H1 (cell line): ENCODE measurements around the gene CEP70. TPM values are rescaled to one million over a fixed set of nuclear protein-coding genes. Genes with fewer than 3 reads are reported as not detected.

Experiments
- CTCF ChIA-PET: fragments of 300-600 bp; sonication (Branson Sonifier 250); formaldehyde crosslinking; loops from one replicate; lab custom pipeline; 2021; ENCODE audit not compliant: partially characterized antibody; lab: Charles Lee
- POLR2A ChIA-PET: fragments of 300-600 bp; sonication (Branson Sonifier 250); formaldehyde crosslinking; loops from one replicate; lab custom pipeline; 2021; ENCODE audit warnings: inconsistent platforms; ENCODE audit not compliant: partially characterized antibody; lab: Charles Lee
- DNase-seq, 2 experiments: peaks; one replicate each; pipeline versions ENCODE4 v3.0.0 to v3.0.0-alpha.2; 2010 to 2022; ENCODE audit warnings: low spot score in 2 of 2, low read depth in 1 of 2, mixed read lengths in 1 of 2
- FAIRE-seq: peaks from 2 replicates; lab custom pipeline; 2011; peaks lifted over from hg19 to GRCh38; lab: Jason Lieb, UNC
- H2AFZ ChIP-seq: 2 replicates; pipeline ENCODE4 v1.8.1; 2012; ENCODE audit warnings: low read length, inconsistent platforms
- H2AK5ac ChIP-seq: 2 replicates; pipeline ENCODE4 v1.6.1; 2013; ENCODE audit warnings: low read depth, low read length
- H2BK120ac ChIP-seq: replicated peaks from 2 replicates; pipeline ENCODE3; 2013; ENCODE audit warnings: low read depth, low read length, inconsistent platforms
- H2BK12ac ChIP-seq: 2 replicates; pipeline ENCODE4 v1.6.1; 2013; ENCODE audit warnings: low read depth, low read length
- H2BK15ac ChIP-seq: 2 replicates; pipeline ENCODE4 v1.6.1; 2013; ENCODE audit warnings: low read length
- H2BK20ac ChIP-seq: 2 replicates; pipeline ENCODE4 v1.6.1; 2013; ENCODE audit warnings: low read length
- H2BK5ac ChIP-seq: 2 replicates; pipeline ENCODE4 v1.6.1; 2013; ENCODE audit warnings: low read depth, low read length
- H3K14ac ChIP-seq: 2 replicates; pipeline ENCODE4 v1.6.1; 2013; ENCODE audit warnings: inconsistent platforms; ENCODE audit not compliant: insufficient read length
- H3K18ac ChIP-seq: 2 replicates; pipeline ENCODE4 v1.6.1; 2013; ENCODE audit warnings: low read length; ENCODE audit errors: extremely low read depth
- H3K23ac ChIP-seq: 2 replicates; pipeline ENCODE4 v1.6.1; 2013; ENCODE audit warnings: inconsistent platforms; ENCODE audit not compliant: insufficient read length
- H3K23me2 ChIP-seq: 2 replicates; pipeline ENCODE4 v1.6.1; 2013; ENCODE audit warnings: low read depth, low read length
- H3K27ac ChIP-seq: 2 replicates; pipeline ENCODE4 v1.6.1; 2011; ENCODE audit warnings: low read depth, low read length, inconsistent platforms
- H3K27me3 ChIP-seq, 4 experiments: replicated peaks in 1 of 4; 1 replicate in 1 of 4; 2 replicates in 3 of 4; pipeline versions ENCODE4 v1.6.1 to v1.8.1; 2011 to 2013; ENCODE audit warnings: low read length in 3 of 4, mild to moderate bottlenecking in 3 of 4, inconsistent platforms in 2 of 4, mixed read lengths in 2 of 4, moderate library complexity in 1 of 4; ENCODE audit not compliant: control insufficient read depth in 3 of 4, insufficient read depth in 3 of 4; ENCODE audit errors: extremely low read depth in 1 of 4
- H3K36me3 ChIP-seq, 4 experiments: 2 replicates each; pipeline versions ENCODE4 v1.6.1 to v1.8.1; 2011 to 2013; ENCODE audit warnings: mild to moderate bottlenecking in 4 of 4, low read length in 3 of 4, moderate library complexity in 2 of 4, control low read depth in 1 of 4, inconsistent platforms in 1 of 4; ENCODE audit not compliant: insufficient read depth in 4 of 4, control insufficient read depth in 2 of 4
- H3K4ac ChIP-seq: replicated peaks from 2 replicates; pipeline ENCODE3; 2013; ENCODE audit warnings: low read length, low read depth, mixed read lengths, inconsistent platforms; ENCODE audit not compliant: insufficient read length
- H3K4me1 ChIP-seq, 4 experiments: replicated peaks in 1 of 4; 1 replicate in 1 of 4; 2 replicates in 3 of 4; pipeline versions ENCODE4 v1.6.1 to v1.8.1; 2011 to 2013; ENCODE audit warnings: low read length in 3 of 4, inconsistent platforms in 2 of 4, mixed read lengths in 1 of 4; ENCODE audit not compliant: insufficient read depth in 4 of 4, control insufficient read depth in 3 of 4
- H3K4me2 ChIP-seq, 2 experiments: 2 replicates each; pipeline versions ENCODE4 v1.6.1 to v1.8.1; 2011 to 2013; ENCODE audit warnings: low read depth in 2 of 2, low read length in 2 of 2, control low read depth in 1 of 2, inconsistent platforms in 1 of 2, mild to moderate bottlenecking in 1 of 2; ENCODE audit not compliant: insufficient read depth in 1 of 2
- H3K4me3 ChIP-seq, 4 experiments: fragments of 200-600, 300-600 bp in 1 of 4; sonication (generic), shearing (Covaris generic), sonication (Bioruptor Twin) in 1 of 4; 2 replicates each; pipeline versions ENCODE4 v1.5.1 to v1.8.1; 2011 to 2016; ENCODE audit warnings: low read length in 4 of 4, low read depth in 3 of 4, control low read depth in 2 of 4, inconsistent platforms in 2 of 4, mild to moderate bottlenecking in 2 of 4, mixed read lengths in 1 of 4, moderate library complexity in 1 of 4; ENCODE audit not compliant: insufficient read depth in 2 of 4; ENCODE audit errors: extremely low read depth in 1 of 4
- H3K56ac ChIP-seq: replicated peaks from 2 replicates; pipeline ENCODE3; 2013; ENCODE audit warnings: low read depth, mild to moderate bottlenecking, mixed read lengths, low read length, inconsistent platforms; ENCODE audit not compliant: insufficient read length
- H3K79me1 ChIP-seq: 2 replicates; pipeline ENCODE4 v1.6.1; 2013; ENCODE audit warnings: low read depth, low read length, control low read depth
- H3K79me2 ChIP-seq, 2 experiments: 2 replicates each; pipeline versions ENCODE4 v1.6.1 to v1.8.1; 2012 to 2013; ENCODE audit warnings: low read length in 2 of 2, mild to moderate bottlenecking in 2 of 2, inconsistent platforms in 1 of 2; ENCODE audit not compliant: insufficient read depth in 2 of 2, control insufficient read depth in 1 of 2
- H3K9ac ChIP-seq, 4 experiments: replicated peaks in 1 of 4; 1 replicate in 1 of 4; 2 replicates in 3 of 4; pipeline versions ENCODE4 v1.6.1 to v1.8.1; 2011 to 2013; ENCODE audit warnings: low read depth in 3 of 4, low read length in 3 of 4, control low read depth in 2 of 4, mild to moderate bottlenecking in 2 of 4, moderate library complexity in 2 of 4, inconsistent platforms in 1 of 4; ENCODE audit errors: extremely low read depth in 1 of 4
- H3K9me3 ChIP-seq, 2 experiments: 2 replicates each; pipeline versions ENCODE4 v1.6.1 to v1.8.1; 2012 to 2013; ENCODE audit warnings: mild to moderate bottlenecking in 2 of 2, moderate library complexity in 2 of 2, control low read depth in 1 of 2, inconsistent platforms in 1 of 2, low read depth in 1 of 2, low read length in 1 of 2, mixed read lengths in 1 of 2; ENCODE audit not compliant: insufficient read depth in 2 of 2
- H4K20me1 ChIP-seq, 2 experiments: replicated peaks in 1 of 2; 2 replicates each; pipeline versions ENCODE3 to v1.8.1; 2011 to 2013; ENCODE audit warnings: inconsistent platforms in 2 of 2, low read length in 2 of 2, mild to moderate bottlenecking in 1 of 2; ENCODE audit not compliant: insufficient read depth in 2 of 2, control insufficient read depth in 1 of 2
- H4K5ac ChIP-seq: 2 replicates; pipeline ENCODE4 v1.6.1; 2013; ENCODE audit warnings: low read length, low read depth, mixed read lengths, inconsistent platforms; ENCODE audit not compliant: insufficient read length
- H4K8ac ChIP-seq: 2 replicates; pipeline ENCODE4 v1.8.0; 2013; ENCODE audit warnings: mild to moderate bottlenecking, moderate library complexity, low read length, inconsistent platforms; ENCODE audit not compliant: insufficient read depth; ENCODE audit errors: extremely low read depth
- H4K91ac ChIP-seq: replicated peaks from 2 replicates; pipeline ENCODE3; 2013; ENCODE audit warnings: low read length, mixed read lengths, inconsistent platforms; ENCODE audit not compliant: insufficient read length
- CHD1 ChIP-seq: IDR thresholded peaks from 2 replicates; pipeline ENCODE4 v1.6.1; 2012; ENCODE audit warnings: low read depth, low read length, improper control_type of control experiment
- GABPA ChIP-seq: IDR thresholded peaks from 2 replicates; pipeline ENCODE4 v1.6.1; 2011; ENCODE audit warnings: mild to moderate bottlenecking, low read length, moderate library complexity, borderline replicate concordance; ENCODE audit not compliant: insufficient read depth
- KDM5A ChIP-seq: fragments of 200-600 bp; IDR thresholded peaks from 2 replicates; pipeline ENCODE4 v1.7.1; 2012; ENCODE audit warnings: mild to moderate bottlenecking, low read length, inconsistent platforms, mixed read lengths
- NANOG ChIP-seq: IDR thresholded peaks from 2 replicates; pipeline ENCODE4 v1.6.1; 2011; ENCODE audit warnings: low read length, low read depth, mild to moderate bottlenecking, inconsistent platforms; ENCODE audit not compliant: insufficient read depth, poor library complexity, severe bottlenecking
- SIN3A ChIP-seq, 2 experiments: IDR thresholded peaks in 1 of 2; conservative IDR thresholded peaks in 1 of 2; 2 replicates each; pipeline ENCODE4 v1.6.1; 2011 to 2012; ENCODE audit warnings: low read length in 2 of 2, improper control_type of control experiment in 1 of 2, low read depth in 1 of 2, mild to moderate bottlenecking in 1 of 2
- SRF ChIP-seq: IDR thresholded peaks from 2 replicates; pipeline ENCODE4 v1.6.1; 2011; ENCODE audit warnings: mild to moderate bottlenecking, low read depth, low read length, moderate library complexity
- ZNF274 ChIP-seq: IDR thresholded peaks from 2 replicates; pipeline ENCODE4 v1.7.0; 2012; ENCODE audit warnings: low read length, borderline replicate concordance; ENCODE audit errors: extremely low read depth
- WGBS, 2 experiments: shearing (Covaris generic) in 1 of 2; methylation state at CpG; one replicate each; pipeline versions ENCODE4 v1.1.6 to v1.1.7; 2013 to 2015; ENCODE audit warnings: low lambda C conversion rate in 2 of 2, mixed read lengths in 2 of 2, inconsistent platforms in 1 of 2, low coverage in 1 of 2, missing lambda C conversion rate in 1 of 2; ENCODE audit not compliant: insufficient replicate concordance in 2 of 2, insufficient coverage in 1 of 2, insufficient read length in 1 of 2; ENCODE audit errors: extremely low coverage in 1 of 2, missing lambda C conversion rate in 1 of 2; 5-methylcytosine and 5-hydroxymethylcytosine counted together
- polyA plus RNA-seq, 7 experiments: library from polyadenylated mRNA; depleted of rRNA in 3 of 7; stranded (reverse) in 5 of 7; unstranded in 2 of 7; fragments of >200 nt in 5 of 7; fragments of 200-250 nt in 2 of 7; gene quantifications; 1 replicate in 5 of 7; 2 replicates in 1 of 7; 4 replicates in 1 of 7; pipeline versions ENCODE4 v1.2.1 to v1.2.3, GENCODE V29; 2011 to 2013; ENCODE audit warnings: missing spikeins in 2 of 7, mixed read lengths in 2 of 7
- total RNA-seq: library from RNA; stranded (reverse); fragmentation: NEBNext Ultra II Directional; extraction: Animal tissue kit (Norgen Biotek cat#: 25700); gene quantifications from 2 replicates; pipeline ENCODE4 v1.2.1, GENCODE V29; 2021
- TF ChIP-seq, protein P1 (sequence below): IDR thresholded peaks from 2 replicates; pipeline ENCODE4 v1.6.1; 2011; ENCODE audit warnings: low read depth, mild to moderate bottlenecking, low read length; ENCODE audit not compliant: insufficient read depth
- TF ChIP-seq, protein P2 (sequence below): IDR thresholded peaks from 2 replicates; pipeline ENCODE4 v1.6.1; 2011; ENCODE audit warnings: low read length, improper control_type of control experiment

Gene CEP70
- total and polyA plus RNA-seq, 2 of the 8 experiments (the other 6 are each of a cell fraction or from before 2014, with no cell fraction given) = 3.9 to 26.2 TPM

DNA sequence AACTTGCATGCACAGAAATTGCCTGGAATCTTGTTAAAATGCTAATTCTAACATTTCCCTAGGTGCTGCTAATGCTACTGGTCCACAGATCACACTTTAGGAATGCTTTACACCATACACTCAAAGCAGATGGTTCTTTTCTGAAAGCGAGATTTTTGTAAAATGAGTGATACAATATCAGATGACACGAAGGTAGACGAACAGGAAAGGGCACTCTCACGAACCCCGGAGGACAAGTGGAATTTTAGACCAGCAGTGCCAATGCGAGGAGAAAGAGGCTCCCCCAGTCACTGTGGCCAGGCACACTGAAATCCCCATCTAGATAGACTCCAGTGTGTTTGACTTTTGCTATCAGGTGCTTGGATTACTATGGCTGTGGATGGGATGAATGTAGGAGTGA lies 35.5 kb upstream of the CEP70 start:
- no peak overlapping the region for H4K91ac ChIP-seq
- H3K27me3 ChIP-seq = no peaks in the 10 kb centered on the region
- no peaks in the 10 kb centered on the region for H3K79me2 ChIP-seq
- no peak overlapping the region for H3K14ac ChIP-seq
- TF ChIP-seq, protein P1, sequence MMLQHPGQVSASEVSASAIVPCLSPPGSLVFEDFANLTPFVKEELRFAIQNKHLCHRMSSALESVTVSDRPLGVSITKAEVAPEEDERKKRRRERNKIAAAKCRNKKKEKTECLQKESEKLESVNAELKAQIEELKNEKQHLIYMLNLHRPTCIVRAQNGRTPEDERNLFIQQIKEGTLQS = no peak
- no peak for TF ChIP-seq KDM5A
- TF ChIP-seq ZNF274 = no peak
- no peak for TF ChIP-seq SIN3A (conservative IDR thresholded peaks at IDR 0.05 in 1 of 2, IDR thresholded peaks at IDR 0.05 in 1 of 2; ENCODE audit: low read depth in 1 of 2, low read length in 2 of 2)
- no peak for TF ChIP-seq NANOG
- TF ChIP-seq GABPA = no peak
- TF ChIP-seq CHD1 = no peak
- TF ChIP-seq SRF = no peak
- TF ChIP-seq, protein P2, sequence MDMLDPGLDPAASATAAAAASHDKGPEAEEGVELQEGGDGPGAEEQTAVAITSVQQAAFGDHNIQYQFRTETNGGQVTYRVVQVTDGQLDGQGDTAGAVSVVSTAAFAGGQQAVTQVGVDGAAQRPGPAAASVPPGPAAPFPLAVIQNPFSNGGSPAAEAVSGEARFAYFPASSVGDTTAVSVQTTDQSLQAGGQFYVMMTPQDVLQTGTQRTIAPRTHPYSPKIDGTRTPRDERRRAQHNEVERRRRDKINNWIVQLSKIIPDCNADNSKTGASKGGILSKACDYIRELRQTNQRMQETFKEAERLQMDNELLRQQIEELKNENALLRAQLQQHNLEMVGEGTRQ = no peak
- H3K18ac ChIP-seq = no peak overlapping the region
- H3K56ac ChIP-seq = no peak overlapping the region
- H2AFZ ChIP-seq = no peak overlapping the region
- CTCF ChIA-PET = no interaction called here
- POLR2A ChIA-PET = no interaction called here
- H2BK12ac ChIP-seq = no peak overlapping the region
- no peaks in the 10 kb centered on the region for H3K9me3 ChIP-seq
- no peak overlapping the region for H2BK20ac ChIP-seq
- H3K79me1 ChIP-seq = no peaks in the 10 kb centered on the region
- 0 out of 2 replicates have a peak overlapping the region, but pooled peaks have one; percentile 4 for H3K27ac ChIP-seq
- no peak for FAIRE-seq
- no peak overlapping the region for H2BK5ac ChIP-seq
- H3K36me3 ChIP-seq = no peaks in the 10 kb centered on the region
- H2BK120ac ChIP-seq = no peak overlapping the region
- H2AK5ac ChIP-seq = no peak overlapping the region
- no peak overlapping the region for H3K4me2 ChIP-seq
- no peak overlapping the region for H2BK15ac ChIP-seq
- no peak overlapping the region for H3K9ac ChIP-seq
- no peak overlapping the region for H3K4ac ChIP-seq
- no peaks in the 10 kb centered on the region for H3K23me2 ChIP-seq
- no peak overlapping the region for H3K4me3 ChIP-seq
- no peak for DNase-seq
- WGBS, 2 experiments = 72% methylated on average over 6 of the region's 6 CpGs; no CpG with 5 or more reads in 1 of the 2 experiments
- no peak overlapping the region for H4K5ac ChIP-seq
- no peak overlapping the region for H4K8ac ChIP-seq
- no peaks in the 10 kb centered on the region for H4K20me1 ChIP-seq
- no peak overlapping the region for H3K23ac ChIP-seq
- no peaks in the 10 kb centered on the region for H3K4me1 ChIP-seq
